HG02678 (cell line): Measurements from ENCODE around the gene HAPLN3.
"Not testable (repeated sequence)": the region's sequence is repeated elsewhere in the genome, so short reads cannot be mapped to it uniquely, and the experiment has no call there.

Experiments used
- ATAC-seq: cut with Tn5 transposase; IDR thresholded peaks from one replicate; pipeline ENCODE4 v1.9.1; 2021; ENCODE audit warnings: mild to moderate bottlenecking, moderate library complexity; ENCODE audit not compliant: unreplicated experiment

Gene HAPLN3, protein sequence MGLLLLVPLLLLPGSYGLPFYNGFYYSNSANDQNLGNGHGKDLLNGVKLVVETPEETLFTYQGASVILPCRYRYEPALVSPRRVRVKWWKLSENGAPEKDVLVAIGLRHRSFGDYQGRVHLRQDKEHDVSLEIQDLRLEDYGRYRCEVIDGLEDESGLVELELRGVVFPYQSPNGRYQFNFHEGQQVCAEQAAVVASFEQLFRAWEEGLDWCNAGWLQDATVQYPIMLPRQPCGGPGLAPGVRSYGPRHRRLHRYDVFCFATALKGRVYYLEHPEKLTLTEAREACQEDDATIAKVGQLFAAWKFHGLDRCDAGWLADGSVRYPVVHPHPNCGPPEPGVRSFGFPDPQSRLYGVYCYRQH

DNA sequence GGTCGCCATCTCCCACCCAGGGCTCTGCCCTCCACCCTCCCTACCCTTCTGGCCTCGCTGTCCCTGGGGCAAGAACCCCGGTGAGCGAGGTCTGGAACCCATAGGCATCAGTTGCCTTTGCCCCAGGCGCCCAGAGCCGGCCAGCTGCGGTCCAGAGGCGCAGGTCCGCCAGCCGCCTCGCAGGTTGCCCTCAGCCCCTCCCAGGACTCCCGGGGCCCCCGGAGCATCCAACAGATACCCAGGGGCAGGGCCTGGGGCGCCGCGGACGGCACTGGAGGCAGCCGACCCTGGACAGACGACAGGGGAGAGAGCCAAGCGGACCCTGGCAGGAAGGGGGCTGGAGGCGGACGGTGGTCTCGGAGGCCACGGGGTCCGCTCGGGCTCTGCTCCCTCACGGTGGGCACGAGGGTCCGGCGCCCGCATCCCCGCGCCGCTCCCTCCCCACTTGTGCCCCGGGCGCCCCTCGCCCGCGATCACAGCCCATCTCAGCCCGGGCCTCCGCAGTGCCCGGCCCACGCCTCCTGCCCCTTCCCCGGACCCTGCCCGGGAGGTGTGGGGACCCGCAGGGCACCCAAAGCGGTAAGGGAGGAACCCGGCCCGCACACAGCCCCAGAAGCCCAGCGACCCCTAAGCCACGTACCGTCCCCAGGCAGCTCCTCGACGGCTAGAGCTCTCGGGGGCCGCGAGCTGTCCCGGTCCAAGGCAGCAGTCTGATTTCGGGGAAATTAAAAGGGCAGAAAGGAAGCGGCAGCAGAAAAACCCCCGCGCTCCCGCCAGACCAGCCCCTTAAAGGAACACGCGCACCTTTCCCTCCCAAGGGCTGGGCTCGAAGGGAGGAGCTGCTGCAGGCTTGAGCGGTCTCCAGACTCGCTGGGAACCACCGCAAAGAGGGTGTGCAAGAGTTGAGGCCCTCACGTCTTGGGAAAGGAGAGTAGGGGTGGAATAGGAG, at the start of gene HAPLN3:
TSS of gene HAPLN3 (minus strand) at position 726 of the 949 bp plus-strand sequence. CDS start 8,246 bp downstream, outside the sequence.
- ATAC-seq, result no peak

DNA sequence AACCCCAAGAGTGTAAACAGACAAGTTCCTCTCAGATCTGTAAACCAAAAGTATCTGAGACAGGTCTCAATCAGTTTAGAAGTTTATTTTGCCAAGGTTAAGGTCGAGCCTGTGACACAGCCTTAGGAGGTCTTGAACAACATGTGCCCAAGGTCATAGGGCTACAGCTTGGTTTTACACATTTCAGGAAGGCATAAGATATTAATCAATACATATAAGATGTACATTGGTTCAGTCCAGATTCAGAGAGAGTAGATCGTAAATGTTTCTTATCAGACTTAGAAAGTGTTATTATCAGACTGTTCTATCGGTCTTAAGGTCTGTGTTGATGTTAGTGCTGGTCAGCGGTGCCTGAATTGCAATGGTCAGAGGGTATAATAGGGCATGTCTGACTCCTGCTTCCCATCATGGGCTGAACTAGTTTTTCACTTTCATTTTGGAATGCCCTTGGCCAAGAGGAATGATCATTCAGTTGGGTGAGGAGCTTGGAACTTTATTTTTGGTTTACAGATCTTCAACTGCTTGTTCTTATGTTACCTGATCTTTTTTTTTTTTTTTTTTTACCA, 44.8 kb upstream of the HAPLN3 start:
- no peak for ATAC-seq

DNA sequence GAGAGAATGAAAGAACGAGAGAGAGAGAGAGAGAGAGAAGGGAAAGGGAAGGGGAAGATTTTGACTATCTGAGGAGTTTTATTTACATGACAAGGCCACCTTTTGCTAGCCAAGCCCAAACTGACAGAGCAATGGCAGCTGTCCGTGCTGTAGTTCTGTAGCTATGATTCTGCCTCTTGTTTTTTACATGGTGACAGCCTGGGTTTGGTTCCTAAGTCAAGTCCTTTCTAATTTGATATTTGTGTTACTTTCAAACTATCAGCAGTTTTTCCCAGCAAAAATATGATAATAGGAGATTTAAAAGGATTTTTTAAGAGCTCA, 44.1 kb upstream of the HAPLN3 start:
- ATAC-seq, result no peak

DNA sequence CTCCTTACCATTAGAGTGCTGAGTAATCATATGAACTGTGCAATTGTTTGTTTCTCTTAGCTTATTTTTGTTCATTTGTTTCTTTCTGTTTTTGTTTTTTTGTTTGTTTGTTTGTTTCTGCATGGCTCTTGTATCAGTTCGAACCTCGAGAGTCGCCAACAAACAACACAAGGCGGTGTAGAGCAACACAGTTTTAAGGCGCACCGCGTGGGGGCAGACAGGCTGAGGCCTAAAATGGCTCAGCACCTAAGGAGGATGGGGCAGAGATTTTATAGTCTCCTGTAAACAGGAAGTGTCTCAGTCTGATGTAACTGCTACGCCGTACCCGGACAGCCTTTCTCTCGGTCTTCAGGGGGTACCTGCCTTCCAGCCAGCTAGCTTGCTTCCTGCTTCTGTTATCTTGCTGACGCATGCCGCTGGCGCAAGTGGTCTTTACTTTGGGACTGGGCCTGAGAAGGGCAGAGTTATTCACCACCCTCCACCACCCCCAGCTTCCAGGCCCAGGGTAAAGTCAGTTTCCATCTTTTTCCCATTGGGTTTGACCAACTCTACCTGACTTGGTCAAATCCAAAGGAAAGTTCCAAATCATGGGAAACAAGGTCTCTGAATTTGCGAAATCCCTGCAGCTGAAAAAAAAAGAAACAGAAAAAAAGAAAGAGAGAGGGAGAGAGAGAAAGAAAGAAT, 43.6 kb upstream of the HAPLN3 start:
- ATAC-seq, result no peak

DNA sequence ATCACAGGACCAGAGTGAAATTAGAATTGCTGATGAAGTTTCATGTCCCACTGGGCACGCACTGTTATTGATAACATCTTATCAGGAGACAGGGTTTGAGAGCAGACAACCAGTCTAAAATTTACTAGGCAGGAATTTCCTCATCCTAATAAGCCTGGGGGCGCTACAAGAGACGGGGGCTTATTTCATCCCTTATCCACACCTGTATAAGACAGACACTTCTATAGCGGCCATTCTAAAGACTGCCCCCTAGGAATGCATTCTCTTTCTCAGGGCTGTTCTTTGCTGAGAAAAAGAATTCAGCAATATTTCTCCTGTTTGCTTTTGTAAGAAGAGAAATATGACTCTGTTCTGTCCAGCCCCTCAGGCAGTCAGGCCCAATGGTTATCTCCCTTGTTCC, 39.1 kb upstream of the HAPLN3 start:
- ATAC-seq, result not testable (repeated sequence)

DNA sequence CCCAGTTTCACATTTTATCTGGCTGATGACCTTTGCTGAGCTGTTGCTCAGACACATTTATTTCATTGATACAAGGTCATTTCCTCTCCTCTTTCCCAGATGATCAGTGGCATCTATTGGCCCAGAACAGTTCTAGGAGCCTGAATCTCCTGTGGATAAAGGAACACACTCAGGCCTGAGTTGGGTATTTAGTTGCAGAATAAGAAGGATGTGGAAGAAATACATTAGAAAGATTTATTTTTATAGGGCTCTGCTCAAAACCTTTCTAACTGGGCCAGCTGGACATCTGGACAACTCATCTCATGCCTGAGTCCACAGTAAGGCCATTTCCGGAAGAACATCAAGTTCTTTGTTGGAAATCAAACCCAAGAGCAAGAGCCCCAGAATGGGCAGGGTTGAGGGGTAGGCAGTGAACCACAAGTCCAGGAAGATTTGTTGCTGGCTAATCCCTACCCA, 37.6 kb upstream of the HAPLN3 start:
- ATAC-seq, result no peak

DNA sequence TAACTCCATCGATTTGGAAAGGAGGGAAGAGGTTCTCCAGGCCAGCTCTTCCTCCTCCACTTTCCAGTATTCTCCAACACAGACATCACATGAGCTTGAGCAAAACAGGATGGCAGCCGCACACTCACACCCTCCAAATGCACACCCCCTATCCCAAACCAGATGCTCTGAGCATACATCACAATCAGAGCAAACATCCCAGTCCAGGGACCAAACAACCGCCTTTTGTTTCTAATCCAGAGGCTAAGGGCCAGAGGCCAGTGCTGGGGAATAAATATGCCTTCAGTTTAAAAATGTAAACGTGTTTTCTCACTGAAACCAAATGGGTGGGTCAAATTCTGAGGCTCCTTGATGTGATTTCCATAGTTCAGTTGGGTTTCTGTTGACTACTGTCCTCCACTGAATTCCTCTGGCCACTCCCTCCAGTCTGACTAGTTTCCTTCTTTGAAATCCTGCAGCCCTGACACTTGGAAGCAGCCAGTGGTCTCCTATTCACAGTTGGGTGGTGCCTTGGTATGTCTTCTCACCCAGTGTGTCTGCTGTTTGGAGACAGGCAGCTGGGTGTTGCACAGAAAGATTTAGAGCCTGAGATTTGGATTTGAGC, 37.0 kb upstream of the HAPLN3 start:
- ATAC-seq, result no peak

DNA sequence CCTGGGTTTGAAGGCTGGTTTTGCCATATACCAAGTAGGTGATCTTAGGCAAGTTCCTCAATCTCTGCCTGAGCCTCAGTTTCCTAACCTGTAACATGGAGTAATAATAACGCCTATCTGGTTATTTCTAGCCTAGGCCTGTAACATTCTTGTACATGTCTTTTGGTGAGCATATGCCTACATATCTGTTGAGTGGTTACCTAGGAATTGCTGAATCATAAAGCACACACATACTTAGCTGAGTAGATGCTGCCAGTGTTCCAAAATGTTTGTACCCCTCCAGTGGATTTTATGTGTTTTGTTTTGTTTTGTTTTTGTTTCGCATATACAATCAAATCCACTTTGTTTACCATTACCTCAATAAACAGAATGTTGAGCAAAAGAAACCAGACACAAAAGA, 35.2 kb upstream of the HAPLN3 start:
- no peak for ATAC-seq

DNA sequence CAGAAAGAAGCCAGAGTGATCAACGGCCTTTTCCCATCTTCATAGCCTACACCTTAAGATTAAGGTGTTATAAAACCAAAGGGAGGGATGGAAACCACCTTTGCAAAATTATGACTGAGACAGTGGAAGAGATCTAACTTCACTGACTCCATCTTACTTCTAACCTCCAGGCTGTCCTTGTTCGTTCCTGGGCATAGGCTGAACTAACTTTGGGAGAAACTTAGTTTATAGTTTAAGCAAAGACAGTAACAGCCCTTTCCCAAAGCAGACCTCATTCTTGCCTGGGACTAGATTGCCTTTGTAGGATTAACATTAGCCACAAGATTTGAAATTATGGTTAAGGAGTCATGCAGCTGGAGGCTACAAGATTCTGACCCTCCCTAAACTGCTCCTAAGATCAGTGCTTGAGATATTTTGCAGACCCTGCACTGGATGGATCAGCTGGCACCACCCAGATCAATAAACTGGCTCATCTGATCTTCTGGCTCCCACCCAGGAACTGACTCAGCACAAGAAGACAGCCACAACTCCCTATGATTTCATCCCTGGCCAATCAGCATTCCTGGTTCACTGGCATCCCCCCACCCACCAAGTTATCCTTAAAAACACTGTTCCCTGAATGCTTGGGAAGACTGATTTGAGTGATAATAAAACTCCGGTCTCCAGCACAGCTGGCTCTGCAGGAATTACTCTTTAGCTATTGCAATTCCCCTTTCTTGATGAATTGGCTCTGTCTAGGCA, 34.2 kb upstream of the HAPLN3 start:
- not testable (repeated sequence) for ATAC-seq

DNA sequence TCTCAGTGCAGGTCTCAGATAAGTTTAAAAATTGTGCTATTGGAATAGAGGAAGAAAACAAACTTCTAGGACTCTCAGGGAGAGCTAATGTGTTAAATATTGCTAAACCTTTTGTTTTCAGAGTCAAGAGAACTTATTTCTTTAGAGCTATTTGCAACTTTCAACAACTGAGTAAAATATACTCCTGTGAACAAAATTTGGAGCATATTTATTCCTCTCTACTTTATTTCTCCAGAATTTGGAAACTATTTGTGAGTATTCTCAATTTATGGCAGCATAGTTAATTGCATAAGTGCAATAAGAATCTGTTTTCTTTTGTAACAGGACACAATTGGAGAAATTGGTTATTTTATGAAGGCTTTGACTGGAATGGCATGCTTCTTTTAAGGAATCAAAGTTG, 32.8 kb upstream of the HAPLN3 start:
- ATAC-seq, result not testable (repeated sequence)

DNA sequence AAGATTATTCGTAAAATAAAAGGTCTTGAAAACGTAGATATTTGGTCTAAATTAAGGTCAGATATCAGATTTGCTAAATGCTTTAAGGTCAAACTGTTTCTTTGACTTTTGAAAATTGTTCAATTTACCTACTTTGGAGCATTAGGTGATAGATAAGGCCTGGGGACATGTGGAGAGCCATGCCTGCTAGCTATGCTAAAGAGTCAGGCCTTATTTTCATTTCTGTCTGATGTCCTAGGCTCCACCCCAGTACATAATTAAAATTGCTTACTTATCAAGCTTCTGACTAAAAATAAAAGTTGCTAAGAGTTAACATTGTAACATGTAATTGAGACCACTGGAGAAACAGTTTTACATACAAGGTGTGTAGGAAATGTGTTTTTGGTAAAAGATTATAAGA, 30.3 kb upstream of the HAPLN3 start:
- not testable (repeated sequence) for ATAC-seq

DNA sequence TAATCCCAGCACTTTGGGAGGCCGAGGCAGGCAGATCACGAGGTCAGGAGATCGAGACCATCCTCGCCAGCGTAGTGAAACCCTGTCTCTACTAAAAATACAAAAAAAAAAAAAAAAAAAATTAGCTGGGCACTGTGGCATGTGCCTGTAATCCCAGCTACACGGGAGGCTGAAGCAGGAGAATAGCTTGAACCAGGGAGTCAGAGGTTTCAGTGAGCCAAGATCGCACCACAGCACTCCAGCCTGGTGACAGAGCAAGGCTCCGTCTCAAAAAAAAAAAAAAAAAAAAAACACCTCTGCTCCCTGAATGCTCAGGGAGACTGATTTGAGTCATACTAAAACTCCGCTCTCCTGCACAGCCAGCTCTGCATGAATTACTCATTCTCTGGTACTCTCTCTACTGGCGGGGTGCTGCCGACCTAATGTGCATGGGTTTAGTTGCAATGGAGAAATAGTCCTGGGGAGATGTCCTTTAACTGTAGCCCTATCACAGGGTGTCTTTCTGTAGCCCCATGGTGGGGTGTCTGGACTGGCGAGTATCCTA, 25.6 kb upstream of the HAPLN3 start:
- ATAC-seq, result peak; percentile 54

DNA sequence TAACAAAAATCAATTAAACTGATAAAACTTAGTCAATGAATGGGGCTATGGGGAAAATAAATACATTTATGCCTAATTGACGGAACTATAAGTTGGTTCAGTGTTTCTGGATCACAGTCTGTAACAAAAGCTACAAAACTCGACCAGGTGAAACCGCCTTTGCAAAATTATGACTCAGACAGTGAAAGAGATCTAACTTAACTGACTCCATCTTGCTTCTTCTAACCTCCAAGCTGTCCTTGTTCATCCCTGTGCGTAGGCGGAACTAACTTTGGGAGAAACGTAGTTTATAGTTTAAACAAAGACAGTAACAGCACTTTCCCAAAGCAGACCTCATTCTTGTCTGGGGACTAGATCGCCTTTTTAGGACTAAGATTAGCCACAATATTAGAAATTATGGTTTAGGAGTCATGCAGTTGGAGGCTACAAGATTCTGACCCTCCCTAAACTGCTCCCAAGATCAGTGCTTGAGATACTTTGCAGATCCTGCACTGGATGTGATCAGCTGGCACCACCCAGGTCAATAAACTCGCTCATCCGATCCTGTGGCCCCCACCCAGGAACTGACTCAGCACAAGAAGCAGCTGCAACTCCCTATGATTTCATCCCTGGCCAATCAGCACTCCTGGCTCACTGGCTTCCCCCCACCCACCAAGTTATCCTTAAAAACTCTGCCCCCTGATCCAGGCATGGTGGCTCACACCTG, 25.0 kb upstream of the HAPLN3 start:
- no peak for ATAC-seq

DNA sequence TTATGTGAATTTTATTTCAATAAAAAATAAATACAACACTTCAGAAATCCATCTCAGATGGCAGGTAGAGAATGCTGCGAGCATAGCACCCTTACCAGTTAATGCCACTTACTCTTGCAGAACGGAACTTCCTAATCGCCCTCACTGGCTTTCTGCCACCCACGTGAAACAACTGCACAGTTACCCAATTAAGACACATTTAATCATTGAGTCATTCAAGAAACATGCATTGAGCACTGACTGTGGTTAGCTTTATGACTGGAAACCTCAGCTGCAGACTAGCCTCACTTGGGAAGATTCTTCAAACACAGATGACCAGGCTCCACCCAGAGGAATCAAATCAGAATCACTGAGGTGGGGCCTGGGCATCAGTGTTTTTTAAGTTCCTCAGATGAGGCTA, 23.4 kb upstream of the HAPLN3 start:
- ATAC-seq, result no peak

DNA sequence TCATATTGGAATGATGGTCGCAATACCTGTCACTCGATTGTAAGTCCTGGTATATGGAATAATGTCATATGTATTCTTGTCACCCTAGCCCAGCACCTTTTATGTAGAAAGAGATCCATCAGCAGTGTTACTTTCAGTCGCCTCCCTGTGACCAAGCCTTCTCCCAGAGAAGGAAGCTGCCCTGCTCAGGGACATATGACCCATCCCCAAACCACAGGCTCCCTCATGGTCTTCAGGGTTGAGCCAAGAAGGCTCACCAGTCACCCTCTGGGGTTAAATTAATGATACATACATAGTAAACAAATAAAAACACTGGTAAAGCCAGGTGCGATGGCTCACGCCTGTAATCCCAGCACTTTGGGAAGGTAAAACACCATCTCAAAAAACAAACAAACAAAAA, 22.4 kb upstream of the HAPLN3 start:
- no peak for ATAC-seq

DNA sequence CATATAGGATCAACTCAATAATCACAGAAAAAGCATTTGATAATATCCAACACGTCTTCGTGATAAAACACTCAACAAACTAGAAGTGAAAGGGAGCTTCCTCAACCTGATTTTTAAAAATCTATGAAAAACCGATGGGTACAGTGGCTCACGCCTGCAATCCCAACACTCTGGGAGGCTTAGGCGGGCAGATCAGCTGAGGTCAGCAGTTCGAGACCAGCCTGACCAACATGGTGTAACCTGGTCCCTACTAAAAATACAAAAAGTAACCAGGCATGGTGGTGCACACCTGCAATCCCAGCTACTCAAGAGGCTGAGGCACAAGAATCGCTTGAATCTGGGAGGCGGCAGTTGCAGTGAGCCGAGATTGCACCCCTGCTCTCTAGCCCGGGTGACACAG, 20.0 kb upstream of the HAPLN3 start:
- ATAC-seq, result no peak

DNA sequence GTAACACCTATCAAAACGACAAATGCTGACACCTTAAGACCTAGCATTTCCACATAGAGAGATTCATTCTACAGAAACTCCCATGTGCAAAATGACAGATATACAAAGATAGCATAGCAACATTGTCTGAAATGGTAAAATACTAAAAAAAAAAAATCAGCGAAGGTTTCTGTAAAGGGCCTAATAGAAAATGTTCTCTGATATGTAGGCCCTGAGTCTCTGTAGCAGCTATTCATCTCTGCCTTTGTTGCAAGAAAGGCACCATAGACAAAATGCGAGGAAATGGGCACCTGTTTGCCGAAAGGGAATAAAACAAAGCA, 18.5 kb upstream of the HAPLN3 start:
- no peak for ATAC-seq

DNA sequence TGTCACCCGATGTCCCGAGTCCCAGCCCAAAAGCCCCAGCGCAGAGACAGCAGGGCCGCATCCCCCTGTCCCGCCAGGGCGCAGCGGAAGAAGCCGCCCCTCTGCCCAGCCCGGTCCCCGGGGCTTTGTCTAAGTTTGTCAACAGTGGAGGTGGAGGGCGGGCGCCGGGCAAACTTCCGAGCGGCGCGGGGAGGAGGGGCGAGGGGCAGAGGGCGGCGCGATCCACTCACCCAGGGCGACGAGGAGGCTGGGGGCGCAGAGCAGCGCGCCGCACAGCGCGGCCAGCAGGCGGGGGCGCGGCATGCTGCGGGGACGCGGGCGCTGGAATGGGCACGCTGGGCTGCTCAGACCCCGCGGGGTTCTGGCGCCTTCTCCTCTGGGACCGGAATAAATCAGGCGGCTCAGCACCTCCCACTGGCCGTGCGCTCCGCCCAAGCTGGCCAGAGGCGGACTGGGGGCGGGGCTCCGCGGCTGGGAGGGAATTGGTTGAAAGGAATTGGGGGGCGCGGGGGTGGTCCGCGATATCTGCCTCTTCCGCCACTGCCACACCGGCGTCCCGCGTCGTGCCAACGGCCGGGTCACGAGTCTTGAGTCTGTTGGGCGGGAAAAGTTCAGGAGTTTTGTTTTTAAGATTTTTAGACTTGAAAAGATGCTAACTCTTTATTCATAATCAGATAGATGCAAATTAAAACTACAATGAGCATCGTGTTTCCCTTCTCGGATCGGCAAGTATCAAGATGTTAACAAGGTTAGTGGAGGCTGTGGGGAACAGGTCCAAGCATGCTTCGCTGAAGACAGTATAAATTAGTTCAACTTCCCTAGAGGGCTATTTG, 17.9 kb upstream of the HAPLN3 start, which contains the start of gene MFGE8:
TSS of gene MFGE8 (minus strand) at position 363 of the 833 bp plus-strand sequence. CDS start at position 303, 60 bp downstream.
- peak; percentile 89 for ATAC-seq
